ENCODE data around the gene RAB7A. TPM values are rescaled to one million over a fixed set of nuclear protein-coding genes. Genes with fewer than 3 reads are reported as not detected.
A peak's percentile ranks its signal among the peaks of the same experiment; 100 is the strongest.

The RAB7A gene
- total and polyA plus RNA-seq, 2 of the 4 experiments (the other 2 are of a cell fraction) = 57.0 to 240 TPM

GRCh38 chr3:128787256-128788253, 61.6 kb downstream of the RAB7A start:
- no peak overlapping the region for H4K8ac ChIP-seq (ENCODE audit: low read depth in 2 of 2, low read length in 2 of 2)
- TF ChIP-seq POLR2A (IDR thresholded peaks at IDR 0.05; ENCODE audit: low read depth, low read length) (no peak), CEBPB (IDR thresholded peaks at IDR 0.05; ENCODE audit: low read depth, low read length) (peak; percentile 61; the same call in 1 of the 2 replicates)
- TF ChIP-seq, protein P1, sequence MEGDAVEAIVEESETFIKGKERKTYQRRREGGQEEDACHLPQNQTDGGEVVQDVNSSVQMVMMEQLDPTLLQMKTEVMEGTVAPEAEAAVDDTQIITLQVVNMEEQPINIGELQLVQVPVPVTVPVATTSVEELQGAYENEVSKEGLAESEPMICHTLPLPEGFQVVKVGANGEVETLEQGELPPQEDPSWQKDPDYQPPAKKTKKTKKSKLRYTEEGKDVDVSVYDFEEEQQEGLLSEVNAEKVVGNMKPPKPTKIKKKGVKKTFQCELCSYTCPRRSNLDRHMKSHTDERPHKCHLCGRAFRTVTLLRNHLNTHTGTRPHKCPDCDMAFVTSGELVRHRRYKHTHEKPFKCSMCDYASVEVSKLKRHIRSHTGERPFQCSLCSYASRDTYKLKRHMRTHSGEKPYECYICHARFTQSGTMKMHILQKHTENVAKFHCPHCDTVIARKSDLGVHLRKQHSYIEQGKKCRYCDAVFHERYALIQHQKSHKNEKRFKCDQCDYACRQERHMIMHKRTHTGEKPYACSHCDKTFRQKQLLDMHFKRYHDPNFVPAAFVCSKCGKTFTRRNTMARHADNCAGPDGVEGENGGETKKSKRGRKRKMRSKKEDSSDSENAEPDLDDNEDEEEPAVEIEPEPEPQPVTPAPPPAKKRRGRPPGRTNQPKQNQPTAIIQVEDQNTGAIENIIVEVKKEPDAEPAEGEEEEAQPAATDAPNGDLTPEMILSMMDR (conservative IDR thresholded peaks at IDR 0.05; ENCODE audit: low read depth, low read length) = peak; percentile 19; the same call in 1 of the 2 replicates
- POLR2A ChIA-PET (ENCODE audit: unreplicated experiment) = no interaction called here
- H3K79me1 ChIP-seq (ENCODE audit: low read depth in 1 of 2, low read length in 2 of 2) = peaks cover 26 to 88% of the 10 kb centered on the region in 2 experiments
- H3K14ac ChIP-seq (replicated peaks; ENCODE audit: low read depth, low read length) = peak overlapping the region; percentile 44
- H3K36me3 ChIP-seq (ENCODE audit: control insufficient read depth, insufficient read depth, low read length) = no peaks in the 10 kb centered on the region
- no peak overlapping the region for H3K56ac ChIP-seq (ENCODE audit: extremely low read depth, insufficient read depth, low read length)
- no peak overlapping the region for H3K4me3 ChIP-seq (ENCODE audit: insufficient read depth, low read depth, low read length)
- peak overlapping the region; percentile 69; the same call in 1 of the 2 replicates for H3K23ac ChIP-seq (ENCODE audit: low read depth, low read length)
- no peak overlapping the region for H2AK9ac ChIP-seq (replicated peaks; ENCODE audit: low read depth, low read length, poor library complexity)
- WGBS, 2 experiments (ENCODE audit: extremely low coverage in 2 of 2, insufficient read length in 1 of 2) = 100% methylated on average over 6 of the region's 12 CpGs; no CpG with 5 or more reads in 1 of the 2 experiments
- no peak overlapping the region for H4K5ac ChIP-seq (ENCODE audit: low read depth, low read length)
- no peak overlapping the region for H3K4ac ChIP-seq (ENCODE audit: low read depth, low read length)
- intact Hi-C loops (cut with micrococcal nuclease) = no loop called here
- no TSS peak for BruUV-seq (replicated peaks)
- H3K9me3 ChIP-seq (ENCODE audit: control insufficient read depth, insufficient read depth, low read length) = no peaks in the 10 kb centered on the region
- no peaks in the 10 kb centered on the region for H3K27me3 ChIP-seq (ENCODE audit: control insufficient read depth, insufficient read depth, low read length)
- H2BK5ac ChIP-seq (ENCODE audit: low read depth, low read length, poor library complexity, severe bottlenecking) = no peak overlapping the region
- H3K9me1 ChIP-seq (ENCODE audit: insufficient read depth, low read length) = peaks cover 48% of the 10 kb centered on the region
- H3K9ac ChIP-seq (ENCODE audit: low read depth, low read length) = no peak overlapping the region
- no peak overlapping the region for H3K18ac ChIP-seq (ENCODE audit: low read depth, low read length)
- H3K4me2 ChIP-seq (ENCODE audit: low read depth, low read length) = no peak overlapping the region
- H3K4me1 ChIP-seq (ENCODE audit: control insufficient read depth, insufficient read depth, low read length) = peaks cover 20% of the 10 kb centered on the region
- H4K91ac ChIP-seq (ENCODE audit: insufficient read depth, low read depth, low read length) = no peak overlapping the region
- in situ Hi-C loops (cut with MboI; ENCODE audit: low sequenced_read_pairs) = no loop called here
- no peak overlapping the region for H2BK120ac ChIP-seq (ENCODE audit: low read depth, low read length)
- no peak overlapping the region for H2BK20ac ChIP-seq (ENCODE audit: low read depth, low read length)
- H2AK5ac ChIP-seq (ENCODE audit: low read depth, low read length) = no peak overlapping the region
- H3K27ac ChIP-seq (ENCODE audit: insufficient read depth, low read length) = no peak overlapping the region
- CTCF ChIA-PET = interaction anchor here (0.6 kb wide), 1 partner anchor 201 kb away, joined by 7 read pairs; no protein-coding TSS in a partner anchor
- peak; percentile 53 for DNase-seq
- dilution Hi-C loops (cut with HindIII; ENCODE audit: low sequenced_read_pairs, unreplicated experiment) = no loop called here
- ATAC-seq (ENCODE audit: low read depth) = no peak; the same call in 1 of the 2 replicates
- no peak overlapping the region for H2AFZ ChIP-seq (replicated peaks; ENCODE audit: low read length, poor library complexity)
- H4K20me1 ChIP-seq (ENCODE audit: insufficient read depth, low read length) = peaks cover 93% of the 10 kb centered on the region
- no peak overlapping the region for H2BK15ac ChIP-seq (ENCODE audit: low read depth, low read length)
